ENCODE results near the gene C2orf69. TPM values are rescaled to one million over a fixed set of nuclear protein-coding genes. Genes with fewer than 3 reads are reported as not detected.

The C2orf69 gene
- total and polyA plus RNA-seq, 2 experiments from 2014 or later = 6.8 to 10.5 TPM

DNA sequence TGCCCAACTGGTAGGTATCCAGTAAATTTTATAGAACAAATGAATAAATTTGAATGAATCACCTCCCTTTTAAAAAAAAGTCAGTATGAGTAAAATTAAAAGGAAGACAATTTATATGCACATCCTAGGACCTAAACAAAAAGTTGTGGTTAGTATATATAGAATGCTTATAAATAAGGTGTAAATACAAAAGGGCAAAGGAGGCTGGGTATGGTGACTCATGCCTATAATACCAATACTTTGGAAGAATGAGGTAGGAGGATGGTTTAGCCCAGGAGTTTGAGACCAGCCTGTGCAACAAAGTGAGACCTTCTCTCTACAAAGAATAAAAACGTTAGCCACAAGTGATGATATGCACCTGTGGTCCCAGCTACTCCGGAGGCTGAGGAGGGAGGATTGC is 12.8 kb downstream of the C2orf69 start:
- Histone ChIP-seq H3K79me2 (peaks cover 55% of the 10 kb centered on the region), H3K4me2 (no peak overlapping the region), H3K4me1 (ENCODE audit: insufficient read depth) (no peaks in the 10 kb centered on the region), H3K9me3 (ENCODE audit: low read depth) (no peaks in the 10 kb centered on the region), H3K4me3 (no peak overlapping the region), H2AFZ (no peak overlapping the region), H4K20me1 (ENCODE audit: insufficient read depth, poor library complexity, severe bottlenecking) (peaks cover 2% of the 10 kb centered on the region), H3K9me2 (replicated peaks; ENCODE audit: insufficient read depth) (no peaks in the 10 kb centered on the region), H3K27me3 (no peaks in the 10 kb centered on the region), H3K27ac (no peak overlapping the region), H3K36me3 (replicated peaks; ENCODE audit: insufficient read depth, low read depth) (no peaks in the 10 kb centered on the region)
- DNase-seq (ENCODE audit: low spot score) = no peak
- TF ChIP-seq, protein P1, sequence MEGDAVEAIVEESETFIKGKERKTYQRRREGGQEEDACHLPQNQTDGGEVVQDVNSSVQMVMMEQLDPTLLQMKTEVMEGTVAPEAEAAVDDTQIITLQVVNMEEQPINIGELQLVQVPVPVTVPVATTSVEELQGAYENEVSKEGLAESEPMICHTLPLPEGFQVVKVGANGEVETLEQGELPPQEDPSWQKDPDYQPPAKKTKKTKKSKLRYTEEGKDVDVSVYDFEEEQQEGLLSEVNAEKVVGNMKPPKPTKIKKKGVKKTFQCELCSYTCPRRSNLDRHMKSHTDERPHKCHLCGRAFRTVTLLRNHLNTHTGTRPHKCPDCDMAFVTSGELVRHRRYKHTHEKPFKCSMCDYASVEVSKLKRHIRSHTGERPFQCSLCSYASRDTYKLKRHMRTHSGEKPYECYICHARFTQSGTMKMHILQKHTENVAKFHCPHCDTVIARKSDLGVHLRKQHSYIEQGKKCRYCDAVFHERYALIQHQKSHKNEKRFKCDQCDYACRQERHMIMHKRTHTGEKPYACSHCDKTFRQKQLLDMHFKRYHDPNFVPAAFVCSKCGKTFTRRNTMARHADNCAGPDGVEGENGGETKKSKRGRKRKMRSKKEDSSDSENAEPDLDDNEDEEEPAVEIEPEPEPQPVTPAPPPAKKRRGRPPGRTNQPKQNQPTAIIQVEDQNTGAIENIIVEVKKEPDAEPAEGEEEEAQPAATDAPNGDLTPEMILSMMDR (IDR thresholded peaks at IDR 0.05; ENCODE audit: poor library complexity) = no peak
- TF ChIP-seq EZH2phosphoT487 (IDR thresholded peaks at IDR 0.05; ENCODE audit: low read depth, severe bottlenecking, unreplicated experiment) (no peak), EZH2 (IDR thresholded peaks at IDR 0.05; ENCODE audit: borderline replicate concordance) (no peak)
- 84% methylated on average over 2 of the region's 2 CpGs for WGBS (ENCODE audit: low lambda C conversion rate, missing lambda C conversion rate)

DNA sequence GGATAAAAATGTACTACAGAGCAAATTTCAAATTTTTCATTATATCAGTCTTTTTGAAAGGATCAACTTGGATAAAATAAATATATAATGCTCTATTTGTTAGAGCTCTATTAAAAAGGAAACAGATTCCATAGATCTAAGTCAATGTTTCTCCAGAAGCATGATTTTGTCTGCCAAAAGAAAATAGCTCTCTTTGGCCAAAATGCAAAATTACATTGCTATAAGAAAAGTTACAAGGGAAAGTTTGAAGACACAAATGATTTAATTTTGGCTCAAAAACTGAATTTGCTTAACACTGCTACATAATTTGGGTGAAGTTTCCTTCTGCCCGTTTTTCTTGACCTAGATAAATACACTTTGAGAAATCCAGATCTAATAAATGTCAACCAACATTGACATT is 15.7 kb downstream of the C2orf69 start:
- peaks cover 31% of the 10 kb centered on the region for H3K79me2 ChIP-seq
- no peak overlapping the region for H3K4me3 ChIP-seq
- H3K9me2 ChIP-seq (replicated peaks; ENCODE audit: insufficient read depth) = no peaks in the 10 kb centered on the region
- H3K4me2 ChIP-seq = no peak overlapping the region
- H3K27me3 ChIP-seq = no peaks in the 10 kb centered on the region
- H3K4me1 ChIP-seq (ENCODE audit: insufficient read depth) = no peaks in the 10 kb centered on the region
- no peak overlapping the region for H2AFZ ChIP-seq
- DNase-seq (ENCODE audit: low spot score) = no peak
- H3K27ac ChIP-seq = no peak overlapping the region
- H3K9me3 ChIP-seq (ENCODE audit: low read depth) = no peaks in the 10 kb centered on the region
- 69% methylated on average over 1 of the region's 1 CpG for WGBS (ENCODE audit: low lambda C conversion rate, missing lambda C conversion rate)
- H3K36me3 ChIP-seq (replicated peaks; ENCODE audit: insufficient read depth, low read depth) = no peaks in the 10 kb centered on the region
- TF ChIP-seq EZH2 (IDR thresholded peaks at IDR 0.05; ENCODE audit: borderline replicate concordance) (no peak), EZH2phosphoT487 (IDR thresholded peaks at IDR 0.05; ENCODE audit: low read depth, severe bottlenecking, unreplicated experiment) (no peak)
- TF ChIP-seq, protein P1 (IDR thresholded peaks at IDR 0.05; ENCODE audit: poor library complexity) = no peak
- no peaks in the 10 kb centered on the region for H4K20me1 ChIP-seq (ENCODE audit: insufficient read depth, poor library complexity, severe bottlenecking)

GRCh38 chr2:199928226-199928625 is 17.1 kb downstream of the C2orf69 start:
- H3K27me3 ChIP-seq = no peaks in the 10 kb centered on the region
- no peak overlapping the region for H3K4me2 ChIP-seq
- H3K4me1 ChIP-seq (ENCODE audit: insufficient read depth) = no peaks in the 10 kb centered on the region
- no peak overlapping the region for H3K4me3 ChIP-seq
- no peaks in the 10 kb centered on the region for H3K9me3 ChIP-seq (ENCODE audit: low read depth)
- TF ChIP-seq EZH2phosphoT487 (IDR thresholded peaks at IDR 0.05; ENCODE audit: low read depth, severe bottlenecking, unreplicated experiment) (no peak), EZH2 (IDR thresholded peaks at IDR 0.05; ENCODE audit: borderline replicate concordance) (no peak)
- TF ChIP-seq, protein P1 (IDR thresholded peaks at IDR 0.05; ENCODE audit: poor library complexity) = no peak
- H3K27ac ChIP-seq = no peak overlapping the region
- H3K79me2 ChIP-seq = peaks cover 23% of the 10 kb centered on the region
- no peaks in the 10 kb centered on the region for H4K20me1 ChIP-seq (ENCODE audit: insufficient read depth, poor library complexity, severe bottlenecking)
- no peak overlapping the region for H2AFZ ChIP-seq
- no peak for DNase-seq (ENCODE audit: low spot score)
- H3K9me2 ChIP-seq (replicated peaks; ENCODE audit: insufficient read depth) = no peaks in the 10 kb centered on the region
- WGBS (ENCODE audit: low lambda C conversion rate, missing lambda C conversion rate) = 28% methylated on average over 2 of the region's 2 CpGs
- H3K36me3 ChIP-seq (replicated peaks; ENCODE audit: insufficient read depth, low read depth) = no peaks in the 10 kb centered on the region

DNA sequence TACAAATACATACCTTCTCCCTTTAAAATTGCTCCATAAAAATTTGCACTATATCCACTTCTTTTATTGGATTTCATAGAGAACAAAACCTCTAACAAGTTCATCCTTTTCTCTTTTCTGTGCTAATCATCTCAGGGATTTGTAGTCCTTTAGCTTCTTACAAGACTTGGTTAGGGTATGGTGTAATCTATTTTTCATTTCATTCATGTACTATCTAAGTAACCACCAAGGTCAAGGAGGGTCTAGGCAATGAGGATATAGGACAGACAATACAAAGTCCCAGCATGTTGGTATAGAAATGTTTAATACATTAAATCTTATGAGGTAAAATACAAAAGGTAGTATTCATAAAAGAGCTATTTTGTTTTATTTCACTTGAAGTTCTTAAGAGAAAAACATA is 17.5 kb downstream of the C2orf69 start:
- no peak overlapping the region for H3K4me2 ChIP-seq
- no peaks in the 10 kb centered on the region for H3K27me3 ChIP-seq
- no peak overlapping the region for H3K27ac ChIP-seq
- no peak overlapping the region for H2AFZ ChIP-seq
- DNase-seq (ENCODE audit: low spot score) = no peak
- H3K9me2 ChIP-seq (replicated peaks; ENCODE audit: insufficient read depth) = no peaks in the 10 kb centered on the region
- no peaks in the 10 kb centered on the region for H3K9me3 ChIP-seq (ENCODE audit: low read depth)
- H3K4me3 ChIP-seq = no peak overlapping the region
- peaks cover 19% of the 10 kb centered on the region for H3K79me2 ChIP-seq
- H3K36me3 ChIP-seq (replicated peaks; ENCODE audit: insufficient read depth, low read depth) = no peaks in the 10 kb centered on the region
- no peaks in the 10 kb centered on the region for H4K20me1 ChIP-seq (ENCODE audit: insufficient read depth, poor library complexity, severe bottlenecking)
- no peaks in the 10 kb centered on the region for H3K4me1 ChIP-seq (ENCODE audit: insufficient read depth)
- TF ChIP-seq EZH2 (IDR thresholded peaks at IDR 0.05; ENCODE audit: borderline replicate concordance) (no peak), EZH2phosphoT487 (IDR thresholded peaks at IDR 0.05; ENCODE audit: low read depth, severe bottlenecking, unreplicated experiment) (no peak)
- TF ChIP-seq, protein P1 (IDR thresholded peaks at IDR 0.05; ENCODE audit: poor library complexity) = no peak
